Measurements from ENCODE around the gene SLC25A22.

The SLC25A22 gene

GRCh38 chr11:779955-780532 is 18.0 kb downstream of the SLC25A22 start:
- TF ChIP-seq POLR2AphosphoS5 (IDR thresholded peaks at IDR 0.05; ENCODE audit: low read depth) (no peak), CTCF (IDR thresholded peaks at IDR 0.05; ENCODE audit: insufficient read depth, low read length) (no peak), GABPA (IDR thresholded peaks at IDR 0.05; ENCODE audit: low read depth) (no peak), SPI1 (IDR thresholded peaks at IDR 0.05; ENCODE audit: borderline replicate concordance, low read depth) (no peak), REST (IDR thresholded peaks at IDR 0.05; ENCODE audit: insufficient replicate concordance, low read depth) (no peak)
- no peak overlapping the region for H3K4me3 ChIP-seq (replicated peaks; ENCODE audit: insufficient read depth, low read length)
- H3K27me3 ChIP-seq (ENCODE audit: insufficient read depth, poor library complexity, severe bottlenecking), result no peaks in the 10 kb centered on the region
- no peak for DNase-seq (ENCODE audit: low read depth in 1 of 2, low spot score in 1 of 2)
- H3K27ac ChIP-seq (replicated peaks), result no peak overlapping the region

GRCh38 chr11:778976-779954 is 18.8 kb downstream of the SLC25A22 start:
- Histone ChIP-seq H3K27ac (replicated peaks) (no peak overlapping the region), H3K27me3 (ENCODE audit: insufficient read depth, poor library complexity, severe bottlenecking) (no peaks in the 10 kb centered on the region), H3K4me3 (replicated peaks; ENCODE audit: insufficient read depth, low read length) (no peak overlapping the region)
- DNase-seq (ENCODE audit: low read depth in 1 of 2, low spot score in 1 of 2), result no peak
- TF ChIP-seq REST (IDR thresholded peaks at IDR 0.05; ENCODE audit: insufficient replicate concordance, low read depth) (no peak), GABPA (IDR thresholded peaks at IDR 0.05; ENCODE audit: low read depth) (no peak), SPI1 (IDR thresholded peaks at IDR 0.05; ENCODE audit: borderline replicate concordance, low read depth) (no peak), POLR2AphosphoS5 (IDR thresholded peaks at IDR 0.05; ENCODE audit: low read depth) (no peak), CTCF (IDR thresholded peaks at IDR 0.05; ENCODE audit: insufficient read depth, low read length) (no peak)

DNA sequence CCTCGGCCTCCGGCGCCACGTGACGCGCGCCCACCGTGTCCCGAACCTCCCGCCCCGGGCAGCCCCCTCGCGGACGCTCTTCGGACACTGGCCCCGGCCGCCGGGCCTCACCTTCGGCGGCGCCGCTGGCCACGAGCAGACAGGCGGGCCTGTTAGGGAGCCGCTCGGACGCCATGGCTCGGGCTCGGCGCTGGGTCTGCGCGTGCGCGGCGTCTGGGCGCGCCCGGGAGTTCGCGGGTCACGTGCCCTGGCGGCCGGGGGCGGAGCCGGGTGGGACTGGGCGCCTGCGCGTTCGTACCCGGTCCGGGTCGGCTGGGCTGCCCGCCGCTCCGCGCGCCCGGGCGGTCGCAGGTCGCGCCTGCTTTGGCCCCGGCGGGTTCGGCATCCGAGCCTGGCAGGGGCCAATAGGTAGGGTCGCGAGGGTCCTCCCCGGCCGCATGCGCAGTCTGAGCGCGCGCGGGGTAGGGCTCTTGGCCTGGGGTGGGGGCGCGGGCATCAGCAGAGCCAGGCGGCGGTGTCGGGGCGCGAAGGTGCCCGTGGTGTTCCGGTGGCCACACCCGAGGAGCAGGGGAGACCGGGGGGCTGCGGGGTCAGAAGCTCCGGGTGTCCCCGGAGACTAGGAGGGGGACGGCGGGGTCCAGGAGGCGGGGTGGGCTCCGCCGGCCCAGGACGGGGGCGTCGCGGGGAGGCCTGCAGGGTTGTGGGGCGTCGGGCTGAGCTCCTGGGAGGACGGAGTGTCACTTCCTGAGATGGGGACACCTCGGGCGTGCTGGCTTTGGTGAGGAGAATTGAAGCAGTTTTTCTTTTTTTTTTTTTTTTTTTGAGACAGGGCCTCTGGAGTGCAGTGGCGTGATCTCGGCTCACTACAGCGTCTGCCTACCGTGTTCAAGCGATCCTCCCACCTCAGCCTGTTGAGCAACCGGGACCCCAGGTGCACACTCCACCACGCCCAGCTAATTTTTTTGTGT is 20.5 kb downstream of the SLC25A22 start, which contains the start of gene GATD1:
Gene GATD1, minus strand, starts transcription at position 200 of the 968 bp plus-strand sequence. Its CDS starts 25 bp downstream, at position 175.
- DNase-seq (ENCODE audit: low read depth in 1 of 2, low spot score in 1 of 2), result peak; percentile 85 to 88
- Histone ChIP-seq H3K27me3 (ENCODE audit: insufficient read depth, poor library complexity, severe bottlenecking) (no peaks in the 10 kb centered on the region), H3K27ac (replicated peaks) (peak within 1 kb of the TSS; percentile 84), H3K4me3 (replicated peaks; ENCODE audit: insufficient read depth, low read length) (peak within 1 kb of the TSS; percentile 72)
- no peak for TF ChIP-seq SPI1 (IDR thresholded peaks at IDR 0.05; ENCODE audit: borderline replicate concordance, low read depth)
- no peak for TF ChIP-seq GABPA (IDR thresholded peaks at IDR 0.05; ENCODE audit: low read depth)
- TF ChIP-seq CTCF (IDR thresholded peaks at IDR 0.05; ENCODE audit: insufficient read depth, low read length), result no peak
- TF ChIP-seq REST (IDR thresholded peaks at IDR 0.05; ENCODE audit: insufficient replicate concordance, low read depth), result peak; percentile 43
- TF ChIP-seq POLR2AphosphoS5 (IDR thresholded peaks at IDR 0.05; ENCODE audit: low read depth), result peak; percentile 51; the same call in 1 of the 2 replicates
